Liver (tissue), 9 donors: ENCODE results near the gene VDAC2. TPM values are rescaled to one million over a fixed set of nuclear protein-coding genes. Genes with fewer than 3 reads are reported as not detected.

ENCODE experiments used
- DNase-seq: peaks from one replicate; pipeline ENCODE4 v3.0.0-alpha.2; 2017; ENCODE audit warnings: low spot score
- H3K27ac ChIP-seq, 2 donors: one replicate each; pipeline ENCODE4 v1.7.0; 2013; ENCODE audit warnings: inconsistent platforms in 2 of 2, low read length in 2 of 2, control low read depth in 1 of 2, low read depth in 1 of 2, mild to moderate bottlenecking in 1 of 2
- H3K27me3 ChIP-seq, 4 donors: one replicate each; pipeline versions ENCODE4 v1.6.1 to v1.7.0; 2013; ENCODE audit warnings: low read length in 3 of 4, inconsistent platforms in 1 of 4, mild to moderate bottlenecking in 1 of 4, moderate library complexity in 1 of 4; ENCODE audit not compliant: control insufficient read depth in 4 of 4, insufficient read depth in 4 of 4
- H3K36me3 ChIP-seq, 4 donors: one replicate each; pipeline versions ENCODE4 v1.6.1 to v1.7.0; 2013; ENCODE audit warnings: low read length in 3 of 4, mild to moderate bottlenecking in 3 of 4, low read depth in 1 of 4, moderate library complexity in 1 of 4; ENCODE audit not compliant: control insufficient read depth in 4 of 4, insufficient read depth in 3 of 4
- H3K4me1 ChIP-seq, 4 donors: one replicate each; pipeline versions ENCODE4 v1.6.1 to v1.7.0; 2013; ENCODE audit warnings: low read length in 3 of 4, mild to moderate bottlenecking in 3 of 4, moderate library complexity in 1 of 4; ENCODE audit not compliant: control insufficient read depth in 4 of 4, insufficient read depth in 4 of 4
- H3K4me3 ChIP-seq, 3 donors: one replicate each; pipeline versions ENCODE4 v1.6.1 to v1.7.0; 2013; ENCODE audit warnings: low read length in 3 of 3, control low read depth in 1 of 3, low read depth in 1 of 3, mild to moderate bottlenecking in 1 of 3
- H3K9ac ChIP-seq, 2 donors: one replicate each; pipeline ENCODE4 v1.7.0; 2013; ENCODE audit warnings: low read length in 2 of 2, mild to moderate bottlenecking in 2 of 2, moderate library complexity in 2 of 2, control low read depth in 1 of 2, low read depth in 1 of 2
- H3K9me3 ChIP-seq, 4 donors: one replicate each; pipeline versions ENCODE4 v1.6.1 to v1.7.0; 2013; ENCODE audit warnings: low read length in 3 of 4; ENCODE audit not compliant: control insufficient read depth in 4 of 4
- EGR1 ChIP-seq, 2 donors: IDR thresholded peaks; 2 replicates each; pipeline ENCODE4 v1.6.1; 2016 to 2018; ENCODE audit warnings: antibody characterized with exemption in 2 of 2, low read depth in 2 of 2
- FOXA1 ChIP-seq: IDR thresholded peaks from 2 replicates; pipeline ENCODE4 v1.6.1; 2016; ENCODE audit warnings: antibody characterized with exemption
- FOXA2 ChIP-seq: IDR thresholded peaks from 2 replicates; pipeline ENCODE4 v1.6.1; 2016; ENCODE audit warnings: antibody characterized with exemption
- GABPA ChIP-seq, 2 donors: IDR thresholded peaks in 1 of 2; conservative IDR thresholded peaks in 1 of 2; 2 replicates each; pipeline ENCODE4 v1.6.1; 2016; ENCODE audit warnings: antibody characterized with exemption in 2 of 2, mild to moderate bottlenecking in 1 of 2, moderate library complexity in 1 of 2
- HNF4A ChIP-seq, 2 donors: conservative IDR thresholded peaks; 2 replicates each; pipeline ENCODE4 v1.6.1; 2016; ENCODE audit warnings: antibody characterized with exemption in 2 of 2, mild to moderate bottlenecking in 2 of 2
- HNF4G ChIP-seq: IDR thresholded peaks from 2 replicates; pipeline ENCODE4 v1.6.1; 2016; ENCODE audit warnings: antibody characterized with exemption
- JUND ChIP-seq, 2 donors: IDR thresholded peaks; 2 replicates each; pipeline ENCODE4 v1.6.1; 2016; ENCODE audit warnings: antibody characterized with exemption in 2 of 2
- NR2F2 ChIP-seq: IDR thresholded peaks from 2 replicates; pipeline ENCODE4 v1.6.1; 2016; ENCODE audit warnings: antibody characterized with exemption
- RAD21 ChIP-seq, 2 donors: IDR thresholded peaks; 2 replicates each; pipeline ENCODE4 v1.6.1; 2016; ENCODE audit warnings: antibody characterized with exemption in 2 of 2, mild to moderate bottlenecking in 2 of 2
- RXRA ChIP-seq, 2 donors: IDR thresholded peaks; 2 replicates each; pipeline ENCODE4 v1.6.1; 2017 to 2018; ENCODE audit warnings: antibody characterized with exemption in 2 of 2, mild to moderate bottlenecking in 1 of 2
- SP1 ChIP-seq: IDR thresholded peaks from 2 replicates; pipeline ENCODE4 v1.6.1; 2018; ENCODE audit warnings: antibody characterized with exemption, mild to moderate bottlenecking
- TAF1 ChIP-seq: conservative IDR thresholded peaks from 2 replicates; pipeline ENCODE4 v1.6.1; 2016; ENCODE audit warnings: antibody characterized with exemption, mild to moderate bottlenecking
- YY1 ChIP-seq: IDR thresholded peaks from 2 replicates; pipeline ENCODE4 v1.6.1; 2016; ENCODE audit warnings: antibody characterized with exemption, mild to moderate bottlenecking
- WGBS: extraction: QIAGEN DNeasy Blood & Tissue Kit; methylation state at CpG from one replicate; pipeline ENCODE4 v1.1.7; 2013; 5-methylcytosine and 5-hydroxymethylcytosine counted together
- polyA plus RNA-seq, 2 donors: library from polyadenylated mRNA; stranded (reverse) in 1 of 2; unstranded in 1 of 2; fragments of 200-250 nt in 1 of 2; fragments of >200 nt in 1 of 2; fragmentation: Nextera tagmentation in 1 of 2; extraction: Ambion mirVana in 1 of 2; gene quantifications; one replicate each; pipeline versions ENCODE4 v1.2.1 to v1.2.3, GENCODE V29; 2013 to 2015
- total RNA-seq, 2 donors: library from RNA; depleted of rRNA; stranded (reverse); fragments of >200 nt; gene quantifications; one replicate each; pipeline ENCODE4 v1.2.3, GENCODE V29; 2014
- TF ChIP-seq, protein P1 (sequence below): fragments of 150-350 bp; IDR thresholded peaks from 2 replicates; pipeline ENCODE4 v1.5.1; 2017; ENCODE audit warnings: improper control_type of control experiment, low read depth, low read length; ENCODE audit not compliant: missing input control
- TF ChIP-seq, protein P2 (sequence below): IDR thresholded peaks from 2 replicates; pipeline ENCODE4 v1.6.1; 2016; ENCODE audit warnings: antibody characterized with exemption
- TF ChIP-seq, protein P3 (sequence below): IDR thresholded peaks from 2 replicates; pipeline ENCODE4 v1.6.1; 2016; ENCODE audit warnings: antibody characterized with exemption, mild to moderate bottlenecking
- TF ChIP-seq, protein P4 (sequence below): IDR thresholded peaks from 2 replicates; pipeline ENCODE4 v1.6.1; 2016; ENCODE audit warnings: antibody characterized with exemption
- TF ChIP-seq, protein P5 (sequence below): IDR thresholded peaks from 2 replicates; pipeline ENCODE4 v1.6.1; 2016; ENCODE audit warnings: antibody characterized with exemption
- donor health status: healthy.
- donor health status: healthy.
- donor health status: healthy.
- donor health status: healthy.
- donor health status: healthy.

VDAC2 gene
- total and polyA plus RNA-seq, 4 donors, result 41.3 to 67.1 (median 52.5) TPM

DNA sequence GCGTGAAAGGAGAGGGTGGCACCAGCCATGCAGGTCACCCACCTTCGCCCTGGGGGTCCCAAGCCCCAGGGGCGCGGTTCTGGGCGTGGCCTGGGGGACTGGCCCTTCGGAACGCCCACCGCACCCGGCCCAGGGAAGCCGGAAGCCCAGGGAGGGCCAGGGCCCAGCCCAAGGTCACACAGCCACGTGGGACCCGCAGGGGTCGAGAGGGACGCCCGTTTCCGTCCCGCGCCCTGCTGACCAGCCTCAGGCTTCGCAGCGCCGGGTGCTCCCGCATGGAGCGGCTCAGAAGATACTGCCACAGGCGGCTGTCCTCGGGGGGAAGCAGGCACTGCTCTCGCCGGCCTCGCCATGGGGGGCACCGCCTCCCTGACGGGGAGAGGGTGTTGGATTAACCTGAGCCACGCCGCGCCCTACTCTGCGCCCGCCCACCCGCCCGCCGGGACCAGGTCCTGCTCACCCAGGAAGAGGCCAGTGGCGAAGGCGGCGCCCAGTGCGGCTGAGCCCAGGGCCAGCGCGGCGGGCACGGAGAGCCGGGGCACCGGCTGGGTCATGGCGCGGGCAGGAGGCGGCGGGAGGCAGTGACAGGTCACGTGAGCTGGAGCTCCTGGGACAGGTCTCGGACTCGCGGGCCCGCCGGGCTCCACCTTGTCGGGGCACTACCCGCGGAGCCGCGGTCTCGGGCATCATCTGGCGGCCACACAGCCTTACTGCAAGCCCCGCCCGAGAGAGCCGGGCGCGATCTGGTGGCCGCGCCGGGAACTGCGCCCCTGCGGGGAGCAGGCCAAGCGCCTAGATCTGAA, 25.0 kb downstream of the VDAC2 start, which contains the start of gene COMTD1:
Gene COMTD1 (minus strand): TSS at position 583 of the 803 bp plus-strand sequence. CDS start 29 bp downstream, at position 554.
- peak; percentile 92 for DNase-seq
- peaks cover 3 to 16% (median 10%) of the 10 kb centered on the region in 4 donors for H3K36me3 ChIP-seq
- peak within 1 kb of the TSS; percentile 54 to 85 (median 82) for H3K4me3 ChIP-seq
- peaks cover 6 to 37% (median 24%) of the 10 kb centered on the region in 4 donors for H3K4me1 ChIP-seq
- H3K9me3 ChIP-seq, result no peaks in the 10 kb centered on the region
- peak within 1 kb of the TSS in 1 of 2 donors; percentile 52 for H3K9ac ChIP-seq
- peak; percentile 97 for TF ChIP-seq RAD21 (IDR thresholded peaks at IDR 0.05)
- no peak for TF ChIP-seq SP1
- TF ChIP-seq, protein P1, sequence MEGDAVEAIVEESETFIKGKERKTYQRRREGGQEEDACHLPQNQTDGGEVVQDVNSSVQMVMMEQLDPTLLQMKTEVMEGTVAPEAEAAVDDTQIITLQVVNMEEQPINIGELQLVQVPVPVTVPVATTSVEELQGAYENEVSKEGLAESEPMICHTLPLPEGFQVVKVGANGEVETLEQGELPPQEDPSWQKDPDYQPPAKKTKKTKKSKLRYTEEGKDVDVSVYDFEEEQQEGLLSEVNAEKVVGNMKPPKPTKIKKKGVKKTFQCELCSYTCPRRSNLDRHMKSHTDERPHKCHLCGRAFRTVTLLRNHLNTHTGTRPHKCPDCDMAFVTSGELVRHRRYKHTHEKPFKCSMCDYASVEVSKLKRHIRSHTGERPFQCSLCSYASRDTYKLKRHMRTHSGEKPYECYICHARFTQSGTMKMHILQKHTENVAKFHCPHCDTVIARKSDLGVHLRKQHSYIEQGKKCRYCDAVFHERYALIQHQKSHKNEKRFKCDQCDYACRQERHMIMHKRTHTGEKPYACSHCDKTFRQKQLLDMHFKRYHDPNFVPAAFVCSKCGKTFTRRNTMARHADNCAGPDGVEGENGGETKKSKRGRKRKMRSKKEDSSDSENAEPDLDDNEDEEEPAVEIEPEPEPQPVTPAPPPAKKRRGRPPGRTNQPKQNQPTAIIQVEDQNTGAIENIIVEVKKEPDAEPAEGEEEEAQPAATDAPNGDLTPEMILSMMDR, result peak; percentile 100
- TF ChIP-seq, protein P2, sequence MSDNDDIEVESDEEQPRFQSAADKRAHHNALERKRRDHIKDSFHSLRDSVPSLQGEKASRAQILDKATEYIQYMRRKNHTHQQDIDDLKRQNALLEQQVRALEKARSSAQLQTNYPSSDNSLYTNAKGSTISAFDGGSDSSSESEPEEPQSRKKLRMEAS, result no peak
- peak in 1 of 2 donors; percentile 14 for TF ChIP-seq HNF4A (conservative IDR thresholded peaks at IDR 0.05)
- TF ChIP-seq, protein P3, sequence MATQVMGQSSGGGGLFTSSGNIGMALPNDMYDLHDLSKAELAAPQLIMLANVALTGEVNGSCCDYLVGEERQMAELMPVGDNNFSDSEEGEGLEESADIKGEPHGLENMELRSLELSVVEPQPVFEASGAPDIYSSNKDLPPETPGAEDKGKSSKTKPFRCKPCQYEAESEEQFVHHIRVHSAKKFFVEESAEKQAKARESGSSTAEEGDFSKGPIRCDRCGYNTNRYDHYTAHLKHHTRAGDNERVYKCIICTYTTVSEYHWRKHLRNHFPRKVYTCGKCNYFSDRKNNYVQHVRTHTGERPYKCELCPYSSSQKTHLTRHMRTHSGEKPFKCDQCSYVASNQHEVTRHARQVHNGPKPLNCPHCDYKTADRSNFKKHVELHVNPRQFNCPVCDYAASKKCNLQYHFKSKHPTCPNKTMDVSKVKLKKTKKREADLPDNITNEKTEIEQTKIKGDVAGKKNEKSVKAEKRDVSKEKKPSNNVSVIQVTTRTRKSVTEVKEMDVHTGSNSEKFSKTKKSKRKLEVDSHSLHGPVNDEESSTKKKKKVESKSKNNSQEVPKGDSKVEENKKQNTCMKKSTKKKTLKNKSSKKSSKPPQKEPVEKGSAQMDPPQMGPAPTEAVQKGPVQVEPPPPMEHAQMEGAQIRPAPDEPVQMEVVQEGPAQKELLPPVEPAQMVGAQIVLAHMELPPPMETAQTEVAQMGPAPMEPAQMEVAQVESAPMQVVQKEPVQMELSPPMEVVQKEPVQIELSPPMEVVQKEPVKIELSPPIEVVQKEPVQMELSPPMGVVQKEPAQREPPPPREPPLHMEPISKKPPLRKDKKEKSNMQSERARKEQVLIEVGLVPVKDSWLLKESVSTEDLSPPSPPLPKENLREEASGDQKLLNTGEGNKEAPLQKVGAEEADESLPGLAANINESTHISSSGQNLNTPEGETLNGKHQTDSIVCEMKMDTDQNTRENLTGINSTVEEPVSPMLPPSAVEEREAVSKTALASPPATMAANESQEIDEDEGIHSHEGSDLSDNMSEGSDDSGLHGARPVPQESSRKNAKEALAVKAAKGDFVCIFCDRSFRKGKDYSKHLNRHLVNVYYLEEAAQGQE, result no peak
- TF ChIP-seq EGR1 (IDR thresholded peaks at IDR 0.05; ENCODE audit: low read depth in 2 of 2), result no peak
- TF ChIP-seq JUND (IDR thresholded peaks at IDR 0.05), result no peak
- TF ChIP-seq, protein P4, sequence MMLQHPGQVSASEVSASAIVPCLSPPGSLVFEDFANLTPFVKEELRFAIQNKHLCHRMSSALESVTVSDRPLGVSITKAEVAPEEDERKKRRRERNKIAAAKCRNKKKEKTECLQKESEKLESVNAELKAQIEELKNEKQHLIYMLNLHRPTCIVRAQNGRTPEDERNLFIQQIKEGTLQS, result no peak
- TF ChIP-seq TAF1, result no peak
- no peak for TF ChIP-seq FOXA1
- peak; percentile 50 for TF ChIP-seq YY1
- TF ChIP-seq HNF4G, result no peak
- TF ChIP-seq, protein P5, sequence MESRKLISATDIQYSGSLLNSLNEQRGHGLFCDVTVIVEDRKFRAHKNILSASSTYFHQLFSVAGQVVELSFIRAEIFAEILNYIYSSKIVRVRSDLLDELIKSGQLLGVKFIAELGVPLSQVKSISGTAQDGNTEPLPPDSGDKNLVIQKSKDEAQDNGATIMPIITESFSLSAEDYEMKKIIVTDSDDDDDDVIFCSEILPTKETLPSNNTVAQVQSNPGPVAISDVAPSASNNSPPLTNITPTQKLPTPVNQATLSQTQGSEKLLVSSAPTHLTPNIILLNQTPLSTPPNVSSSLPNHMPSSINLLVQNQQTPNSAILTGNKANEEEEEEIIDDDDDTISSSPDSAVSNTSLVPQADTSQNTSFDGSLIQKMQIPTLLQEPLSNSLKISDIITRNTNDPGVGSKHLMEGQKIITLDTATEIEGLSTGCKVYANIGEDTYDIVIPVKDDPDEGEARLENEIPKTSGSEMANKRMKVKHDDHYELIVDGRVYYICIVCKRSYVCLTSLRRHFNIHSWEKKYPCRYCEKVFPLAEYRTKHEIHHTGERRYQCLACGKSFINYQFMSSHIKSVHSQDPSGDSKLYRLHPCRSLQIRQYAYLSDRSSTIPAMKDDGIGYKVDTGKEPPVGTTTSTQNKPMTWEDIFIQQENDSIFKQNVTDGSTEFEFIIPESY, result no peak
- no peak for TF ChIP-seq NR2F2
- TF ChIP-seq RXRA (IDR thresholded peaks at IDR 0.05), result no peak
- TF ChIP-seq GABPA (IDR thresholded peaks at IDR 0.05 in 1 of 2, conservative IDR thresholded peaks at IDR 0.05 in 1 of 2), result no peak
- peak; percentile 15 for TF ChIP-seq FOXA2
- H3K27me3 ChIP-seq, result no peaks in the 10 kb centered on the region
- H3K27ac ChIP-seq, result peak within 1 kb of the TSS; percentile 42 to 61
- under 1% methylated on average over 76 of the region's 76 CpGs for WGBS
